Gastrocnemius medialis (tissue), 4 donors: ENCODE data around the gene AUTS2.

Experiments used
- CTCF ChIP-seq, 5 experiments: fragments of 450-650 bp in 3 of 5; fragments of 200-600 bp in 2 of 5; sonication (generic) in 2 of 5; IDR thresholded peaks in 4 of 5; conservative IDR thresholded peaks in 1 of 5; 1 replicate in 4 of 5; 2 replicates in 1 of 5; pipeline ENCODE4 v1.5.1; 2016 to 2019; ENCODE audit warnings: antibody characterized with exemption in 5 of 5, mild to moderate bottlenecking in 3 of 5, moderate library complexity in 3 of 5
- POLR2A ChIP-seq, 2 donors: fragments of 450-650 bp; IDR thresholded peaks; one replicate each; pipeline ENCODE4 v1.6.1; 2017; ENCODE audit warnings: antibody characterized with exemption in 2 of 2, mild to moderate bottlenecking in 2 of 2, moderate library complexity in 2 of 2

GRCh38 chr7:70060298-70061068 is 462.2 kb downstream of the AUTS2 start:
- no peak for TF ChIP-seq CTCF (IDR thresholded peaks at IDR 0.05 in 4 of 5, conservative IDR thresholded peaks at IDR 0.05 in 1 of 5)
- no peak for TF ChIP-seq POLR2A (IDR thresholded peaks at IDR 0.05)
